GM12892 (cell line): ENCODE data around the gene FAM135A.

Experiments used
- DNase-seq: peaks from one replicate; pipeline ENCODE4 v3.0.0; 2011; ENCODE audit not compliant: insufficient read length
- FAIRE-seq: peaks from 2 replicates; lab custom pipeline; 2011; peaks lifted over from hg19 to GRCh38; lab: Jason Lieb, UNC
- POLR2A ChIP-seq: IDR thresholded peaks from 2 replicates; pipeline ENCODE4 v1.6.1; 2011; ENCODE audit warnings: low read depth, low read length, control low read depth
- POLR2AphosphoS5 ChIP-seq: IDR thresholded peaks from 2 replicates; pipeline ENCODE4 v1.6.1; 2011; ENCODE audit warnings: low read depth, low read length, control low read depth
- TAF1 ChIP-seq: IDR thresholded peaks from 2 replicates; pipeline ENCODE4 v1.6.1; 2011; ENCODE audit warnings: low read depth, mild to moderate bottlenecking, control low read depth, low read length, borderline replicate concordance

FAM135A gene

DNA sequence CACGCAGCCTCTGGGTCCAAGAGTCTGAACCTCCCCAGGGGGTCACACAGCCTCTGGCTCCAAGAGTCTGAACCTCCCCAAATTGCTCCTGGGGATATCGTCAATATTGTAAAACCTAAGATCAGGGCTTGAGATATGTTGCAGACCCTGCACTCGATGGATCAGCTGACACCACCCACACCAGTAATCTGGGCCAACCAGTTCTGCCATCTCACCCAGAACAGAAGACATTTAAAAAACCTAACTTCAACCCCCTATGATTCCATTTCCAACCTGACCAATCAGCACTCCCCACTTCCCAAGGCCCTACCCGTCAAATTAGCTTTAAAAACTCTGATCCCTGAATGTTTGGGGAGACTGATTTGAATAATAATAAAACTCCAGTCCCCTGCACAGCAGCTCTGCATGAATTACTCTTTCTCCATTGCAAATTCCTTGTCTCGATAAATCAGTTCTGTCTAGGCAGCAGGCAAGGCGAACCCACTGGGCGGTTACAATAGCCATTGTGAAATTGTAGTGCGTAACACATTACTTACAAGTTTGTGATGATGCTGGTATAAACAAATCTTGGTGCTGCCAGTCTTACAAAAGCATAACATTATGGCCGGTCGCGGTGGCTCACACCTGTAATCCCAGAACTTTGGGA, 32.4 kb upstream of the FAM135A start:
- FAIRE-seq (no peak), DNase-seq (no peak)
- TF ChIP-seq POLR2A (no peak), POLR2AphosphoS5 (no peak), TAF1 (no peak)

DNA sequence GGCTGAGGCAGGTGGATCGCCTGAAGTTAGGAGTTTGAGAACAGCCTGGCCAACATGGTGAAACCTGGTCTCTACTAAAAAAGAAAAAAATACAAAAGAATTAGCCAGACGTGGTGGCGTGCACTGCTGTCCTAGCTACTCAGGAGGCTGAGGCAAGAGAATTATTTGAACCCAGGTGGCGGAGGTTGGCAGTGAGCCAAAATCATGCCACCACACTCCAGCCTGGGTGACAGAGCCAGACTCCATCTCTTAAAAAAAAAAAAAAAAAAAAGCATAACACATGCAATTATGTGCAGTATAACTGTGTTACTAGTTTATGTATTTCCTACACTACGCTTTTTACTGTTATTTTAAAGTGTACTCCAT, 31.9 kb upstream of the FAM135A start:
- FAIRE-seq (no peak), DNase-seq (no peak)
- no peak for TF ChIP-seq TAF1

DNA sequence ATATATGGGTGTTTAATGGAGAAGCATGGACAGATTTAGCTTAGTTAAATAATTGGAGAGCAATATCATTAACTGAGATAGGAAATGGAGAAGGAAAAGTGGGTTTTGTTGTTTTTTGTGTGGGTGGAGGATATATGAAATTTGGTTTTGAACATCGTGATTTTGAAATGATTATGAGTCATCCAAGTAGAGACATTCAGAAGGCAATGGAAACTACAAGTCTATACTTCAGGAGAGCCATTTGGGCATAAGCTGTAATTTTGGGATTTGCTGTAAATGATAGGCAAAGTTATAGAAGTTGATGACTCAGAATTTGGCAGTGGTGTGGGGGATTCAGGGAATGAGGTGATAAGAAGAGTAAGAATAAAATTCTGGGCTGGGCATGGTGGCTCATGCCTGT, 27.4 kb upstream of the FAM135A start:
- FAIRE-seq (peak; percentile 17), DNase-seq (no peak)
- TF ChIP-seq POLR2AphosphoS5 (no peak), TAF1 (no peak), POLR2A (no peak)

DNA sequence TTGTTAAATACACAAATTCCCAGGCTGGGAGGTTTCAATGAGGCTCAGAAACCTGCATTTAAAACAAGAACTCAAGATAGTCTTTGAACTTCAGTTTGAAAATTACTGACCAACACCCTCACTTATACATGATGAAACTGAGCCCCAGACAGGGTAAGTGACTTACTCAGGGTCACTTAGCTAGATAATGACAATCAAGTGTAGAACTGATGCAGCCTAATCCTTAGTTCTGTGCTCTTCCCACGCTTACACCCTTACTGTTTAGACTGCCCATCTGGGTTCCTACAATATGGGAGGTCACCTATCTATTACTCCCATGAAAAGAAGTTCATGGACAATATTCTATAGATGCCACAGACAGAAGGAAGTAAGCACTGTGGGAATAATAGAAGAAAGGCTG, 24.5 kb upstream of the FAM135A start:
- TF ChIP-seq POLR2AphosphoS5 (no peak), POLR2A (no peak), TAF1 (no peak)
- DNase-seq (no peak), FAIRE-seq (no peak)

DNA sequence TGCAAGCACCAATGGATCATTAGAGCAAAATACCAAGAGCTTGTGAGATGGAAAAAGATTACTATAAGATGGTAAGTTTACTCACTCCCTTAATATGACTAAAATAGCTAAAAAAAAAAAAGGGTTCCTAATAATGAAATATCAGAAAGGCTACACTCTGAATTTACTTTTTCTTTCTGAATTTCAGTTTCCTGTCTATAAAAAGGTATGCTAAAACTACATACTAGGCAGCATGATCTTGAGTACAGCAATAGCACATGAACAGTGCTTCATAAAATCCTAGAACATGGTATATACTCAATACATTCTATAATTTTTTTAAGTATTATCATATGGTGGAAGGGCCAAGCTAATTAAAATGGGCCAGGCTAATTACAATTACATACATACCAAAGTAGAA, 24.0 kb upstream of the FAM135A start:
- FAIRE-seq (no peak), DNase-seq (no peak)
- TF ChIP-seq TAF1 (no peak), POLR2A (no peak), POLR2AphosphoS5 (no peak)

DNA sequence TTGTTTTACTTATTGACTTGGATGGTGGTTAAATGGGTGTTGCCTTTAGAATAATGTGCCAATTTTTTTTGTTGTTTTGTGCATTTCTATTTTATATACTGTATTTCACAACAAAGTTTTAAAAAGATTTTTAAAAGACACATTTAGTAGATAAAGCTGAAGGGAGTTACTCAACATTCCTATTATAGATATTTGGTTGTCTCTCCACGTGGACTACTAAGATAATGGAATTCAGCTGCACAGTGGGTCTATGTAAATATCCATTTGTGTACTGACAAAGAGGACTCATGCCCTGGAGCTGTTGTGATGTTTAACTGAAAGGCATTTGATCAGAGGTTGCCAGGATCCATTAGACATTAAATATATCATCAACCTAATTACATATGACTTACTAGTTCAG, 23.2 kb upstream of the FAM135A start:
- no peak for TF ChIP-seq TAF1
- no peak for TF ChIP-seq POLR2A
- TF ChIP-seq POLR2AphosphoS5 = no peak
- FAIRE-seq (no peak), DNase-seq (no peak)

DNA sequence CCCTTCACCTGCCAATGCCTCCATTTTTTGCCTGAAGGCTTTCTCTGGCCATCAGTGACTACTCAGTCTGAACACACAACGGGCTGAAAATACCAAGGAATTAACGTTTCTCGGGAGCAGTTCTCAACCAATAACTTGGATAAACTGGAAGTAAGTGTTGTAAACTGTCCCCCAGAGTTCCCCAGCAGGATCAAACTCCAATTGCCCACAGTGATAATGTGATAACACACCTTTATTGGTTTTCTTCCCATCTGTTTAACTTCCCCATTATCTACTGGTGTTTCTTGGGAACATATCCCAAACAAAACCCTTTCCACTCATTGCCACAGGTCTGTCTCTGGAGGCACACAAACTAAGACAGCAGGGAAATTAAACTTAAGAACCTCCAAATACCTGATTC, 21.8 kb upstream of the FAM135A start:
- FAIRE-seq (no peak), DNase-seq (no peak)
- TF ChIP-seq POLR2AphosphoS5 (no peak), POLR2A (no peak), TAF1 (no peak)

DNA sequence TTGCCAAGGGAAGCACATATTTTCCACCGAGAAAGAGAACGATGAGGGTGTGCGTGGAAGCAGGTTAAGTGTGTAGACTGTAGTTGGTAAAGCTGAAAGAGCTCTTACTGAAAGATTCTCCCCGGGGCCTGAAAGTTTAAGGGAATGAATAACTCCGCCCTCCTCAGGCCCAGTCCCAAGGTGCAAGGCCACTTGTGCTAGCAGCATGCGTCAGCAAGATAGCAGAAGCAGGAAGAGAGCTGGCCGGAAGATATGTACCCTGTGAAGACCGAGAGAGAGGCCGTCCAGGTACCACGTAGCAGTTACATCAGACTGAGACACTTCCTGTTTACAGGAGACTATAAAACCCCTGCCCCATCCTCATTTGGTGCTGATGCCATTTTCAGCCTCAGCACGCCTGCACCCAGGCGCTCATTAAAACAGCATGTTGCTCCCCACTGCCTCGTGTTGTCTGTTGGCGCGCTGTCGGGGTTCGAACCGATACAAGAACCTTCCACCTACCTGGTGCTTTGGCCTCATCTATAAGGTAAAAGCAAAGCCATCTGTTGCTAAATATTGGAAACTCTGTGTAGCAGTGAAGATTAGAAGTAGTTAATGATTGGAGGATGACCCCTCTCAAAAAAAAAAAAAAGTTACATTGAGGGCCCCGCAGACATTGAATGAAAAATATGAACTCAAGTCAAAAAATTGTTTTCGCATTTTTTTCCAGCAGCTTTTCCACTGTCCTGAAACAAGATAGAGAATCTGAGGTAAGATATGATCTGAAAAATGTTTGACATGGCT, 18.6 kb upstream of the FAM135A start:
- FAIRE-seq (no peak), DNase-seq (no peak)
- TF ChIP-seq TAF1 (no peak), POLR2AphosphoS5 (no peak), POLR2A (no peak)

DNA sequence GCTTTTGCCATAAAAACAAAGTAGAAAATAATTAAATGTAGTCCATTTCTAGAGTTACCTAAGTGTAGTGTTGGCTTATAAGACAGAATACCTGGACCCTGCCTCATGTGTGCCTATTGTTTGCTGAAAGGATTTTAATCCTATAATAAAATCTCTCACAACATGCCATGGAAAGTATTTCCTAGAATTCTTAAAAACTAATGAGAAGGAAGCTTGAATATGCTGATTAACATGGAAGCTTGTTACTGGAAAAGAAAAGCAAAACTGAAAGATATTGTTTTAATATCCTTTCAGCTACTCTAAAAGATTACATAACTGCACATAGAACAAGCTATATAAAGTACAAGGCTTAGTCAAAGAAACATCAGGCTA, 18.0 kb upstream of the FAM135A start:
- TF ChIP-seq POLR2A (no peak), TAF1 (no peak), POLR2AphosphoS5 (no peak)

DNA sequence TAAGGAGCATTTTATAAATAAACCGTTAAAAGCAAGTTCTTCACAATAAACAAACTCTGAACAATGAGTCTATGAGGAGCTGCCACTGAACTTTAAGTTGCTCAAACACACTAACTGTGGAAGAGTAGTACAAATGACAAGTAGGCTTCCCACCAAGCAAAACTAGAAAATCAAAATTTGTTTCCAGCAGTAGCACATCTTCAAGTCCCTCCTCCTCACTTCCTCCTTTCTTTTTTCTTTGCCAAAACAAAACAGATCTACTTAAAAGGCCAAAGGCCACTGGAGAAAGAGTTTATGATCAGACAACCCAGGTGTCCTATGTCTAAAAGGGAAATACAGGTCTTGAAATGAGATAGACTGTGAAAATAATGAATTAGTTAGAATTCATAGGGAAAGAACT, 17.1 kb upstream of the FAM135A start:
- peak; percentile 58 for FAIRE-seq
- no peak for DNase-seq
- TF ChIP-seq TAF1 = no peak
- TF ChIP-seq POLR2AphosphoS5 = no peak
- no peak for TF ChIP-seq POLR2A

More for the DNA sequence above, 18.0 kb upstream of the FAM135A start:
- DNase-seq (no peak), FAIRE-seq (no peak)

DNA sequence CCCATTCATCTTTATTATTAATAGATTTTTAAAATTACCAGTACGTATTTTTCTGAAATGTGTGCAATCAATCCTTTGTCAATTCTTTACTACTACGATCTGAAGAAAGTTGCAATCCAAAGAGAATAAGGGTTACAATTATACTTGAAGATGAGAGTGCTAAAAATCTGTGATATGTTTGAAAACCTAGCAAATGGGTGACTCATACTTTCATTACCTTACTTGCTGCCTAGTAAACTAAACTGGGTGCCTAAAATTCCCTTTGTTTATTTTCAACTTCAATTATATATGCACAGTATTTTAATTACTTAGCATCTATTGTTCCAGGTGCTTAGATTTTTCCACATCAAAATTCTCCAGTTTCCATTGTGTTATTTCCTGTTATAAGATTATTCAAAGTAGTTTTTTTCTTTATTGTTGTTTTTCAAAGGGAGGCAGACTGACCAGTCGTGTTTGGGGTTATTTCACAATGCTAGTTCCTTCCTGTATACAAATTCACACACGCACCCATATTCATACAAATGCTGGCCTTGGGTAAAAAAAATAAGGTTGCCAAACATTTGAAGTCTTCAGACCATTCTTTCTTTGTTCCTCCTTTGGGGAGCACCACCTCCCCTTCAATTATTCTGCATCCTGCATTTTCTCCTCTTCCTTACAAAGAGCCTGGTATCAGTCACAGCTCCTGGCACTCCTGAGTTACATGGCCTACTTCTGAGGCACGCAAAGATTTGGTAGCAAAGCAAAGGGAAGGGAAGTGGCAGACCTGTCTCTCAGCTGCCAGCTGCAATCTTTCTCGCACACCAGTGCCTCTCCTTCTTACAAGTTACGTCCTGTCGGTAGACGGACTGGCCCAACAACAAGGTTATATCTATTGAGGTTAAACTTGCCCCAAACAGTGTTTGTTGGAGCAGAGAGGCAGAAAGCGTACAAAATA, 16.2 kb upstream of the FAM135A start:
- TF ChIP-seq POLR2A = no peak
- TF ChIP-seq TAF1 = no peak
- no peak for TF ChIP-seq POLR2AphosphoS5
- FAIRE-seq = no peak
- no peak for DNase-seq
